SKM-1 treated with dmso at 0.1 percent for 144 hours (cell line): Measurements from ENCODE around the gene SUSD4.

ENCODE experiments used
- DNase-seq: peaks from one replicate; lab custom pipeline; 2025; ENCODE audit not compliant: unreplicated experiment; lab: John Stamatoyannopoulos, UW

SUSD4 gene

DNA sequence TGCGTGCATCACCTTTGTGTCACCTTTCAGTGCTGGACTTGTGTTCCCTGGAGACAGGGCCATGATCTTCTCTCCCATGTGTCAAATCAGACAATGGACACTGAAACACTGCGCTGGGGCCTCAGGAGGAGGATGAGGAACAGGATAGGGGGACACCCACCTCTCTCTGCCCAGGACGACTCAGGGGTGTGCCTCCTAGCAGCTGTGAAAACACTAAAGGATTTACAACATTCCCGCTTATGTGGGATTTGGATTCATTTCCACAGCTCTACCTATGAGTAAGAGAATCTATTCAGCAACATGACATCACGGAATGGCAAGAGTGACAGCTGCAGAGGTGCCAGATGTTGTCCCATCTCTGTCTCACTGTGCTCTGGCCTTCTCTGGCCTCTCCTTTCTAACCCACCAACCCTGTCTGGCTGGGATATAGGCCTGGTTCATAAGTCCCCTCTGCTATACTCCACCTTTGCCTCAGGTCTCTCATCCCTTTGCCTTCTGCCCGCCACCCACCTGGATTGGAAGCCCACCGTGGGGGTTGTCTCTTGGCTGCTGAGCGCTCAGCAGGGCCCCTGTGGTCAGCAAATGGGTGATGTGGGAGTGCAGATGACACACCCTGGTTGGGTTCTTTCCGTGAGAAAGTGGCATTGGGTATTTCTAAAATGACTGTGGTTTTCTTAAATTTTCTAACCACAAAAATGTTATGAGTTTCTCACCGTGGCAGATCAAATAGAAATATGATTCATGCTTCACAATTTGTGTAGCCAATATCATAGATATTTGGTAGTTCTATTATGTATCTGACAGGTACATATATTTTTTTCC, 173.9 kb downstream of the SUSD4 start:
- DNase-seq = no peak

DNA sequence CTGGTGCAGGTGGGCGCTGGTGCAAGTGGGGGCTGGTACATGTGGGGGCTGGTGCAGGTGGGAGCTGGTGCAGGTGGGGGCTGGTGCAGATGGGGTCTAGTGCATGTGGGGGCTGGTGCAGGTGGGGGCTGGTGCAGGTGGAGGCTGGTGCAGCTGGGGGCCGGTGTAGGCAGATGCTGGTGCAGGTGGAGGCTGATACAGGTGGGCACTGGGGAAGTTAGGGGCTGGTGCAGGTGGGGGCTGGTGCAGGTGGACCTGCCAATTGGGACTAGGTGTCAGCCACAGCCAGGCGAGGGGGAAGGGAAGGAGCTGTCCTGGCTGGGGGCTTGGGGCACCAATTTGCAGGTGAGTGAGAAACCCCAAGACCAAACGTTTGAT, 174.5 kb downstream of the SUSD4 start:
- DNase-seq = no peak

GRCh38 chr1:223188618-223189356, 175.2 kb downstream of the SUSD4 start:
- DNase-seq = peak; percentile 25

DNA sequence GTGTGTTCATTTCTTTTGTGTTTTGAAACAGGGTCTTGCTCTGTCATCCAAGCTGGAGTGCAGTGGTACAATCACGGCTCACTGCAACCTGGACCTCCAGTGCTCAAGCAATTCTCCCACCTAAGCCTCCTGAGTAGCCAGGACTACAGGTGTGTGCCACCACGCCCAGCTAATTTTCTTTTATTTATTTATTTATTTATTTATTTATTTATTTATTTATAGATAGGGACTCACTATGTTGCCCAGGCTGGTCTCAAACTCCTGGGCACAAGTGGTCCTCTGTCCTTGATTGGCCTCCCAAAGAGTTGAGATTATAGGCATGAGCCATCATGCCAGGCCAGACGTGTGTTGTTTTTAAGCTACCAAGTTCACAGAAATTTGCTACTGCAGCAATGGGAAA, 177.2 kb downstream of the SUSD4 start:
- no peak for DNase-seq

DNA sequence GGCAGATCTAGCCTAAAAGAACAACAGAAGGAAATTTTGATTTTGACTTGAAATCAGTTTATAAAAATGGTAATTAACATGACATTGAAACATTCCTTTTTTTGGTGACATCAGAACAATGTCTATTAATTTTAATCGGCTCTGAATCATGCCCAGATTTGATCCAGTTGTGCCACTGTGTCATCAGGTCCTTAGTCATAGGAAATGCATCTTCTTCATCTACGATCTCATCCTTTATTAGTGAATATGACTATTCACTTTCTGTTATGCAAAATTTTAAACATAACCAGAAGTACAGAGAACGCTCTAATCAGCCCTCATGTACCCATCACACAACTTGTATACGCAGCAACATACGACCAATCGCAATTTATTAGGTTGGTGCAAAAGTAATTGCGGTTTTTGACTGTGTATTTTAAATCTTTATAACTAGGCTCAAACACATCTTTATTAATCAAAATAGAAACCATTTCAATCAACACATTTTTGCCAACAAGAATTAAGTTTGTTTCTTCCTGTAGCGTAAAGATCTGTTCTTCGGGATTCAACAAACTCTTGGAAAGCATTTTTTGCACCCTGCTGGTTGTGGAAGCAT, 180.6 kb downstream of the SUSD4 start:
- DNase-seq = no peak

- DNase-seq = peak; percentile 96
Observed at GRCh38 chr1:223180731-223181321, 183.2 kb downstream of the SUSD4 start.

GRCh38 chr1:223179786-223180185, 184.2 kb downstream of the SUSD4 start:
- no peak for DNase-seq

- DNase-seq = no peak
Observed at GRCh38 chr1:223179280-223179679, 184.7 kb downstream of the SUSD4 start.

DNA sequence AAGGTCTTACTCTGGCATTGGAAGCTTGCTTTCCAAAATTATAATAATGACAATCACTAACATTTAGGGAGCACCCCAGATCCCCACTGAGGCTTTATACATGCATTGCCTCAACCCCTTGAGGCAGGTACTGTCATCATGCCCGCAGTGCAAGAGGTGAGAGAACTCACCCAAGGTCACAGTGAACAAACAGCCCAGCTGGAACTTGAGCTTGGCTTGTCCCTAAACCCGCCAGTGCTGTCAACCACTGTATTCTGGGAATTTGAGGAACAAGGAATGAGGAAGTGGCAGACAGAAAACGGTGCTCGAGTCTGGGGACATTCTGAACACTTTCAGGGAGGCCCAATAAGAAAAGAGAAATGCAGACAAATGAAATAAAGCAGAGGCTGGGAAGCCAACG, 186.3 kb downstream of the SUSD4 start:
- DNase-seq = peak; percentile 93

DNA sequence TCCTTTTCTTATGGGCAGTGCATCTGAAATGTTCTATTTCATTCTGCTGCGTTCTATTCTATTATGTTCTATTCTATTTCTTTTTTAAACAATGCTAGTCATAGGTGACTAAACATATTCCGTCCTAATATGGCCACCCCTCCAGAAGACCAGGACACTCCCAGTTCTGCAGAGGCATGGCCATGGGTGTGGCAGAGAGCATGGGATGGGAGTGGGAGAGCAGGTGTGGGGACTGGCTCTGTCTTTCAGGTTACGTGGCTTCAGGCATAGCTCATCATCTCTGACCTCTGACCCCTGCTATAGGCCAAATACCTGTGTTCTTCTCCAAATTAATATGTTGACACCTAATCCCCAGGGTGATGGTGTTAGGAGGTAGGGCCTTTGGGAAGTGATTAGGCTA, 187.5 kb downstream of the SUSD4 start:
- DNase-seq = no peak

DNA sequence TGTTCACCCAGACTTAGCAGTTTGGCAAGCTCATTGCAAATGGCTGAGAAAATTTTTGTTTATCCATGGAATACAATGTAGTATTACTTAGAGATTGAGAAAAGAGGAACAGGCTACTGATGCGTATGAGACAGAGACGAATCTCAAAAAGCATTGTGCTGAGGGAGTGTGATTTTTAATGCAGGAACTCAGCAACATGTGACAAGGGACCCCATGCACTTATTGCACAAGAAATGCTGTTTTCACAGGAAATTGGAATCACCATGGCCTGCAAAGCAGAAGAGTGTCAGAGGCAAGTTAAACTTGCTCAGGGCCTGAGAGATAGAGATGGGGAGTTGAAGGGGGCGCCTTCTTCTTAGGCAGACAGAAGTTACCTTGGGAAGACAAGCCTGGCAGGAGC, 188.3 kb downstream of the SUSD4 start:
- DNase-seq = peak; percentile 73

- no peak for DNase-seq
Observed at GRCh38 chr1:223175032-223175431, 188.9 kb downstream of the SUSD4 start.
